A549 (cell line): ENCODE results near the gene OR1N2. TPM values are rescaled to one million over a fixed set of nuclear protein-coding genes. Genes with fewer than 3 reads are reported as not detected.

ENCODE experiments used
- ATAC-seq, 2 experiments: fragments of 200-7000 bp in 1 of 2; fragments of >200 bp in 1 of 2; cut with Nextera tagmentation in 1 of 2; cut with Tn5 transposase in 1 of 2; 3 replicates each; pipeline versions ENCODE4 v1.8.0 to v1.9.1; 2018 to 2020; ENCODE audit warnings: mild to moderate bottlenecking in 1 of 2, moderate library complexity in 1 of 2
- CTCF ChIA-PET: fragments of 300-600 bp; sonication (Branson Sonifier 250); formaldehyde crosslinking; extraction: SDS; loops from one replicate; lab custom pipeline; 2021; ENCODE audit warnings: antibody characterized with exemption, inconsistent platforms; lab: Yijun Ruan, JAX
- POLR2A ChIA-PET: fragments of 350-600 bp; formaldehyde crosslinking; extraction: SDS; loops from one replicate; lab custom pipeline; 2021; ENCODE audit warnings: antibody characterized with exemption, inconsistent platforms; lab: Yijun Ruan, JAX
- DNase-seq, 2 experiments: peaks; one replicate each; pipeline versions ENCODE4 v3.0.0 to v3.0.0-alpha.2; 2011 to 2016; ENCODE audit warnings: low read depth in 1 of 2, low spot score in 1 of 2
- FAIRE-seq: peaks from 2 replicates; lab custom pipeline; 2011; peaks lifted over from hg19 to GRCh38; lab: Jason Lieb, UNC
- H3K27ac ChIP-seq, 2 experiments: fragments of >200 bp; sonication (Bioruptor Twin); formaldehyde crosslinking; 3 replicates each; pipeline ENCODE4 v1.5.1; 2016 to 2017
- H3K4me1 ChIP-seq: fragments of >200 bp; sonication (Bioruptor Twin); formaldehyde crosslinking; 3 replicates; pipeline ENCODE4 v1.6.1; 2016
- H3K4me2 ChIP-seq: fragments of >200 bp; sonication (Bioruptor Twin); formaldehyde crosslinking; 3 replicates; pipeline ENCODE4 v1.6.1; 2016
- H3K4me3 ChIP-seq: fragments of >200 bp; sonication (Bioruptor Twin); formaldehyde crosslinking; 3 replicates; pipeline ENCODE4 v1.5.1; 2016
- H3K9me3 ChIP-seq: fragments of >200 bp; sonication (Bioruptor Twin); formaldehyde crosslinking; 3 replicates; pipeline ENCODE4 v1.6.1; 2016
- EHF ChIP-seq: fragments of 250-450 bp; sonication (Bioruptor Pico); IDR thresholded peaks from 2 replicates; pipeline ENCODE4 v1.5.0; 2020; ENCODE audit warnings: mild to moderate bottlenecking
- EHMT2 ChIP-seq: fragments of 200-600 bp; sonication (generic); IDR thresholded peaks from 2 replicates; pipeline ENCODE4 v1.6.1; 2016; ENCODE audit warnings: antibody characterized with exemption, low read depth, mild to moderate bottlenecking, moderate library complexity
- GATA3 ChIP-seq: IDR thresholded peaks from 2 replicates; pipeline ENCODE4 v1.6.1; 2012; ENCODE audit warnings: borderline replicate concordance
- HDAC2 ChIP-seq: fragments of 200-600 bp; sonication (generic); IDR thresholded peaks from 2 replicates; pipeline ENCODE4 v1.6.1; 2016
- HOXA7 ChIP-seq: fragments of 250-450 bp; sonication (Bioruptor Pico); IDR thresholded peaks from 2 replicates; pipeline ENCODE4 v1.5.0; 2020; ENCODE audit warnings: mild to moderate bottlenecking, moderate library complexity
- HOXB5 ChIP-seq: fragments of 250-450 bp; sonication (Bioruptor Pico); IDR thresholded peaks from 2 replicates; pipeline ENCODE4 v1.5.0; 2020; ENCODE audit warnings: mild to moderate bottlenecking, moderate library complexity
- JUN ChIP-seq, 2 experiments: fragments of >200 bp; sonication (Bioruptor Twin); formaldehyde crosslinking; IDR thresholded peaks; 2 replicates in 1 of 2; 3 replicates in 1 of 2; pipeline ENCODE4 v1.6.1; 2016 to 2017
- MAZ ChIP-seq: fragments of 150-350 bp; IDR thresholded peaks from 2 replicates; pipeline ENCODE4 v1.6.1; 2014; ENCODE audit warnings: antibody characterized with exemption, low read depth, low read length, borderline replicate concordance
- MYC ChIP-seq: IDR thresholded peaks from 2 replicates; pipeline ENCODE4 v1.6.1; 2012; ENCODE audit warnings: mild to moderate bottlenecking, inconsistent platforms, low read length, improper control_type of control experiment, borderline replicate concordance
- NPAS2 ChIP-seq: fragments of 250-450 bp; sonication (Bioruptor Pico); IDR thresholded peaks from 2 replicates; pipeline ENCODE4 v1.8.0; 2022; ENCODE audit warnings: mild to moderate bottlenecking, moderate library complexity, borderline replicate concordance
- PHF8 ChIP-seq: fragments of 200-600 bp; sonication (generic); IDR thresholded peaks from 2 replicates; pipeline ENCODE4 v1.6.1; 2016; ENCODE audit warnings: low read depth, mild to moderate bottlenecking, antibody characterized with exemption, moderate library complexity, borderline replicate concordance
- POLR2AphosphoS2 ChIP-seq: conservative IDR thresholded peaks from 2 replicates; pipeline ENCODE4 v1.6.1; 2012; ENCODE audit warnings: low read length, improper control_type of control experiment, inconsistent platforms
- RAD21 ChIP-seq, 2 experiments: fragments of >200 bp in 1 of 2; sonication (Bioruptor Twin) in 1 of 2; formaldehyde crosslinking in 1 of 2; IDR thresholded peaks in 1 of 2; conservative IDR thresholded peaks in 1 of 2; 2 replicates in 1 of 2; 3 replicates in 1 of 2; pipeline ENCODE4 v1.6.1; 2012 to 2018; ENCODE audit warnings: inconsistent platforms in 1 of 2
- RCOR1 ChIP-seq: fragments of 150-350 bp; IDR thresholded peaks from 2 replicates; pipeline ENCODE4 v1.6.1; 2014; ENCODE audit warnings: antibody characterized with exemption, low read length, low read depth
- RFX5 ChIP-seq: fragments of 450-650 bp; IDR thresholded peaks from 2 replicates; pipeline ENCODE4 v1.7.1; 2014; ENCODE audit warnings: antibody characterized with exemption, mild to moderate bottlenecking, moderate library complexity
- ZC3H11A ChIP-seq: fragments of 450-650 bp; IDR thresholded peaks from 2 replicates; pipeline ENCODE4 v1.6.1; 2014; ENCODE audit warnings: antibody characterized with exemption, mild to moderate bottlenecking
- WGBS: methylation state at CpG from one replicate; pipeline ENCODE4 v1.1.6; 2017; ENCODE audit errors: missing lambda C conversion rate; 5-methylcytosine and 5-hydroxymethylcytosine counted together
- polyA plus RNA-seq, 4 experiments: library from polyadenylated mRNA; depleted of rRNA in 3 of 4; stranded (reverse); fragments of >200 nt; fragmentation: RNase III in 1 of 4; extraction: RNeasy Plus Mini Kit Qiagen cat#74134 plus additional on column Dnase treatment in 1 of 4; gene quantifications; 2 replicates in 3 of 4; 3 replicates in 1 of 4; pipeline ENCODE4 v1.2.3, GENCODE V29; 2011 to 2017
- TF ChIP-seq, protein P1 (sequence below): fragments of >200 bp; sonication (Bioruptor Twin); formaldehyde crosslinking; IDR thresholded peaks from 2 replicates; pipeline ENCODE4 v1.6.1; 2016
- TF ChIP-seq, protein P2 (sequence below): fragments of 250-450 bp; sonication (Bioruptor Pico); IDR thresholded peaks from 2 replicates; pipeline ENCODE4 v1.5.0; 2020; ENCODE audit warnings: low read depth, mild to moderate bottlenecking, moderate library complexity
- TF ChIP-seq, protein P3 (sequence below): IDR thresholded peaks from 2 replicates; pipeline ENCODE4 v1.6.1; 2012
- TF ChIP-seq, protein P4 (sequence below): fragments of >200 bp; sonication (Bioruptor Twin); formaldehyde crosslinking; IDR thresholded peaks from 3 replicates; pipeline ENCODE4 v1.5.1; 2016
- TF ChIP-seq, protein P5 (sequence below): fragments of 150-350 bp; IDR thresholded peaks from 2 replicates; pipeline ENCODE4 v1.6.1; 2014; ENCODE audit warnings: low read depth, mild to moderate bottlenecking, low read length
- TF ChIP-seq, protein P6 (sequence below): fragments of 200-600 bp; sonication (generic); IDR thresholded peaks from 2 replicates; pipeline ENCODE4 v1.6.1; 2016; ENCODE audit warnings: antibody characterized with exemption, mild to moderate bottlenecking, moderate library complexity
- TF ChIP-seq, protein P7 (sequence below): fragments of 250-450 bp; sonication (Bioruptor Pico); IDR thresholded peaks from 2 replicates; pipeline ENCODE4 v1.5.0; 2021; ENCODE audit warnings: mild to moderate bottlenecking, moderate library complexity, borderline replicate concordance

OR1N2 gene
- polyA plus RNA-seq, 2 of the 4 experiments (the other 2 are of a cell fraction), result not detected

DNA sequence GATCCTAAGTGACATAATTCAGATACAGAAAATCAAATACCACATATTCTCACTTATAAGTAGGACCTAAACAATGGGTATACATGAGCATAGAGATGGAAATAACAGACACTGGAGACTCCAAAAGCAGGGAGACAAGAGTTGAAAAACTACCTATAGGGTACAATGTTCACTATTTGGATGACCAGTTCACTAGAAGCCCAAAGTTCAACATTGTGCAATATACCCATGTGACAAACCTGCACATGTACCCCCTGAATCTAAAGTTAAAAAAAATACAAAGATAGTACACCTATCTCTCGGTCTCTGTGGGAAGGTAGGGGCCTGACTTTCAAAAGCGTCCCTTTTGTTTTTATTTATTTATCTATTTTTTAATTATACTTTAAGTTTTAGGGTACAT is 14.2 kb upstream of the OR1N2 start:
- ChIA-PET POLR2A (no interaction called here), CTCF (no interaction called here)
- TF ChIP-seq, protein P1, sequence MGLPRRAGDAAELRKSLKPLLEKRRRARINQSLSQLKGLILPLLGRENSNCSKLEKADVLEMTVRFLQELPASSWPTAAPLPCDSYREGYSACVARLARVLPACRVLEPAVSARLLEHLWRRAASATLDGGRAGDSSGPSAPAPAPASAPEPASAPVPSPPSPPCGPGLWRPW, result no peak
- TF ChIP-seq POLR2AphosphoS2 (no peak), RFX5 (no peak), HDAC2 (no peak), NPAS2 (CRISPR knock-in tag) (no peak), GATA3 (no peak)
- Histone ChIP-seq H3K9me3 (no peaks in the 10 kb centered on the region), H3K27ac (no peak overlapping the region), H3K4me3 (no peak overlapping the region), H3K4me2 (no peak overlapping the region), H3K4me1 (peaks cover 6% of the 10 kb centered on the region; the same call in 1 of the 3 replicates)
- WGBS, result 39% methylated on average over 2 of the region's 2 CpGs
- no peak for ATAC-seq
- no peak for DNase-seq
- FAIRE-seq, result no peak

DNA sequence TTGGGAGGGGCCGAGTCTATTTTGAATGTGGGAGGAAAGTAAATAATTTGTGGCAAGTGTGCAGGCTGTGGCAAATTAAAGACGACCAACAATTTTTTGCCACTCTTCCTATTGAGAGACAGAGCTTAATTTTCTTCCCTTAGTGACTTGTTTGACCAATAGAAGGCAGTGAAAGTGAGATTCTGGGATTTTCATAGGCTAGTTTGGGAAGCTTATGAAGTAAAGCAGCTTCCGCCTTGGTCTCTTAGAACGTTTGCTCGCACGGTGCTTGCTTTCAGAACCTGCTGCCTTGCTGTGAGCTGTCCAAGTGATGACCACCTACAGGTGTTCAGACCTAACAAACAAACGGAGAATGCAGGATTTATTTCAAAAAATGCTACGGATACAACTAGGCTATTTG is 6.7 kb upstream of the OR1N2 start:
- Histone ChIP-seq H3K27ac (no peak overlapping the region), H3K4me3 (no peak overlapping the region), H3K4me1 (no peaks in the 10 kb centered on the region), H3K4me2 (no peak overlapping the region), H3K9me3 (no peaks in the 10 kb centered on the region)
- no peak for ATAC-seq
- DNase-seq, result no peak
- no peak for FAIRE-seq
- no peak for TF ChIP-seq EHF (CRISPR knock-in tag)
- TF ChIP-seq PHF8, result no peak
- TF ChIP-seq, protein P2, sequence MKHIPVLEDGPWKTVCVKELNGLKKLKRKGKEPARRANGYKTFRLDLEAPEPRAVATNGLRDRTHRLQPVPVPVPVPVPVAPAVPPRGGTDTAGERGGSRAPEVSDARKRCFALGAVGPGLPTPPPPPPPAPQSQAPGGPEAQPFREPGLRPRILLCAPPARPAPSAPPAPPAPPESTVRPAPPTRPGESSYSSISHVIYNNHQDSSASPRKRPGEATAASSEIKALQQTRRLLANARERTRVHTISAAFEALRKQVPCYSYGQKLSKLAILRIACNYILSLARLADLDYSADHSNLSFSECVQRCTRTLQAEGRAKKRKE (CRISPR knock-in tag), result no peak
- no peak for TF ChIP-seq RAD21 (conservative IDR thresholded peaks at IDR 0.05 in 1 of 2, IDR thresholded peaks at IDR 0.05 in 1 of 2)
- TF ChIP-seq, protein P3, sequence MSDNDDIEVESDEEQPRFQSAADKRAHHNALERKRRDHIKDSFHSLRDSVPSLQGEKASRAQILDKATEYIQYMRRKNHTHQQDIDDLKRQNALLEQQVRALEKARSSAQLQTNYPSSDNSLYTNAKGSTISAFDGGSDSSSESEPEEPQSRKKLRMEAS, result no peak
- TF ChIP-seq, protein P4, sequence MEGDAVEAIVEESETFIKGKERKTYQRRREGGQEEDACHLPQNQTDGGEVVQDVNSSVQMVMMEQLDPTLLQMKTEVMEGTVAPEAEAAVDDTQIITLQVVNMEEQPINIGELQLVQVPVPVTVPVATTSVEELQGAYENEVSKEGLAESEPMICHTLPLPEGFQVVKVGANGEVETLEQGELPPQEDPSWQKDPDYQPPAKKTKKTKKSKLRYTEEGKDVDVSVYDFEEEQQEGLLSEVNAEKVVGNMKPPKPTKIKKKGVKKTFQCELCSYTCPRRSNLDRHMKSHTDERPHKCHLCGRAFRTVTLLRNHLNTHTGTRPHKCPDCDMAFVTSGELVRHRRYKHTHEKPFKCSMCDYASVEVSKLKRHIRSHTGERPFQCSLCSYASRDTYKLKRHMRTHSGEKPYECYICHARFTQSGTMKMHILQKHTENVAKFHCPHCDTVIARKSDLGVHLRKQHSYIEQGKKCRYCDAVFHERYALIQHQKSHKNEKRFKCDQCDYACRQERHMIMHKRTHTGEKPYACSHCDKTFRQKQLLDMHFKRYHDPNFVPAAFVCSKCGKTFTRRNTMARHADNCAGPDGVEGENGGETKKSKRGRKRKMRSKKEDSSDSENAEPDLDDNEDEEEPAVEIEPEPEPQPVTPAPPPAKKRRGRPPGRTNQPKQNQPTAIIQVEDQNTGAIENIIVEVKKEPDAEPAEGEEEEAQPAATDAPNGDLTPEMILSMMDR, result no peak
- no peak for TF ChIP-seq HOXA7 (CRISPR knock-in tag)
- TF ChIP-seq EHMT2, result no peak
- no peak for TF ChIP-seq HOXB5 (CRISPR knock-in tag)
- POLR2A ChIA-PET, result no interaction called here
- WGBS, result 48% methylated on average over 8 of the region's 8 CpGs
- CTCF ChIA-PET, result interaction anchor here (0.6 kb wide), 1 partner anchor 1131 kb away, joined by 3 read pairs; no protein-coding TSS in a partner anchor

DNA sequence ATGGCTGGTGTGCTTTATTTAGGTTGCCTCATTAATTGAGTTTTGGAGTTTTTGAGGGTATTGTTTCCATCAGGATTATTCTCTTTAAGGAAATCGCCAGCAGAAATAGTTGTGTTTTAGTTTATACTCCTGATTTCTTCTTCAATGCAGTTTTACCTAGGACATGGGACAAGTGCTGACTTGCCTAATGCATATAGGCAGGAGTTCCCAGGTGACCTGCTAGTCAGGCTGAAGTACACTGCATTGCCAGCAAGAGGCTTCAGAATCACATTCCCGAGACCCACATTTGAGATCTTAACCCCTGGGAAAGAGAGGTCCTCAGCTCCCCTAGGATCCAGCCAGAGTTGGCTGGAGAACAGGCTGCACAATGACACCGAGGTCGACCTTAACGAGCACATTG is 1.5 kb upstream of the OR1N2 start:
- no peak overlapping the region for H3K4me2 ChIP-seq
- FAIRE-seq (no peak), DNase-seq (no peak), ATAC-seq (no peak)
- WGBS, result 9% methylated on average over 4 of the region's 5 CpGs
- H3K4me3 ChIP-seq, result no peak overlapping the region
- H3K27ac ChIP-seq, result no peak overlapping the region
- no peaks in the 10 kb centered on the region for H3K9me3 ChIP-seq
- no peaks in the 10 kb centered on the region for H3K4me1 ChIP-seq
- POLR2A ChIA-PET, result no interaction called here
- CTCF ChIA-PET, result interaction anchor here (0.6 kb wide), 1 partner anchor 344 kb away, joined by 4 read pairs; no protein-coding TSS in a partner anchor
- TF ChIP-seq, protein P5, sequence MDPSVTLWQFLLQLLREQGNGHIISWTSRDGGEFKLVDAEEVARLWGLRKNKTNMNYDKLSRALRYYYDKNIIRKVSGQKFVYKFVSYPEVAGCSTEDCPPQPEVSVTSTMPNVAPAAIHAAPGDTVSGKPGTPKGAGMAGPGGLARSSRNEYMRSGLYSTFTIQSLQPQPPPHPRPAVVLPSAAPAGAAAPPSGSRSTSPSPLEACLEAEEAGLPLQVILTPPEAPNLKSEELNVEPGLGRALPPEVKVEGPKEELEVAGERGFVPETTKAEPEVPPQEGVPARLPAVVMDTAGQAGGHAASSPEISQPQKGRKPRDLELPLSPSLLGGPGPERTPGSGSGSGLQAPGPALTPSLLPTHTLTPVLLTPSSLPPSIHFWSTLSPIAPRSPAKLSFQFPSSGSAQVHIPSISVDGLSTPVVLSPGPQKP, result no peak
- TF ChIP-seq, protein P6, sequence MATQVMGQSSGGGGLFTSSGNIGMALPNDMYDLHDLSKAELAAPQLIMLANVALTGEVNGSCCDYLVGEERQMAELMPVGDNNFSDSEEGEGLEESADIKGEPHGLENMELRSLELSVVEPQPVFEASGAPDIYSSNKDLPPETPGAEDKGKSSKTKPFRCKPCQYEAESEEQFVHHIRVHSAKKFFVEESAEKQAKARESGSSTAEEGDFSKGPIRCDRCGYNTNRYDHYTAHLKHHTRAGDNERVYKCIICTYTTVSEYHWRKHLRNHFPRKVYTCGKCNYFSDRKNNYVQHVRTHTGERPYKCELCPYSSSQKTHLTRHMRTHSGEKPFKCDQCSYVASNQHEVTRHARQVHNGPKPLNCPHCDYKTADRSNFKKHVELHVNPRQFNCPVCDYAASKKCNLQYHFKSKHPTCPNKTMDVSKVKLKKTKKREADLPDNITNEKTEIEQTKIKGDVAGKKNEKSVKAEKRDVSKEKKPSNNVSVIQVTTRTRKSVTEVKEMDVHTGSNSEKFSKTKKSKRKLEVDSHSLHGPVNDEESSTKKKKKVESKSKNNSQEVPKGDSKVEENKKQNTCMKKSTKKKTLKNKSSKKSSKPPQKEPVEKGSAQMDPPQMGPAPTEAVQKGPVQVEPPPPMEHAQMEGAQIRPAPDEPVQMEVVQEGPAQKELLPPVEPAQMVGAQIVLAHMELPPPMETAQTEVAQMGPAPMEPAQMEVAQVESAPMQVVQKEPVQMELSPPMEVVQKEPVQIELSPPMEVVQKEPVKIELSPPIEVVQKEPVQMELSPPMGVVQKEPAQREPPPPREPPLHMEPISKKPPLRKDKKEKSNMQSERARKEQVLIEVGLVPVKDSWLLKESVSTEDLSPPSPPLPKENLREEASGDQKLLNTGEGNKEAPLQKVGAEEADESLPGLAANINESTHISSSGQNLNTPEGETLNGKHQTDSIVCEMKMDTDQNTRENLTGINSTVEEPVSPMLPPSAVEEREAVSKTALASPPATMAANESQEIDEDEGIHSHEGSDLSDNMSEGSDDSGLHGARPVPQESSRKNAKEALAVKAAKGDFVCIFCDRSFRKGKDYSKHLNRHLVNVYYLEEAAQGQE, result no peak
- TF ChIP-seq GATA3 (no peak), HOXA7 (CRISPR knock-in tag) (no peak), MAZ (no peak), JUN (IDR thresholded peaks at IDR 0.05) (no peak), ZC3H11A (no peak), RCOR1 (no peak), MYC (no peak)
- TF ChIP-seq, protein P7, sequence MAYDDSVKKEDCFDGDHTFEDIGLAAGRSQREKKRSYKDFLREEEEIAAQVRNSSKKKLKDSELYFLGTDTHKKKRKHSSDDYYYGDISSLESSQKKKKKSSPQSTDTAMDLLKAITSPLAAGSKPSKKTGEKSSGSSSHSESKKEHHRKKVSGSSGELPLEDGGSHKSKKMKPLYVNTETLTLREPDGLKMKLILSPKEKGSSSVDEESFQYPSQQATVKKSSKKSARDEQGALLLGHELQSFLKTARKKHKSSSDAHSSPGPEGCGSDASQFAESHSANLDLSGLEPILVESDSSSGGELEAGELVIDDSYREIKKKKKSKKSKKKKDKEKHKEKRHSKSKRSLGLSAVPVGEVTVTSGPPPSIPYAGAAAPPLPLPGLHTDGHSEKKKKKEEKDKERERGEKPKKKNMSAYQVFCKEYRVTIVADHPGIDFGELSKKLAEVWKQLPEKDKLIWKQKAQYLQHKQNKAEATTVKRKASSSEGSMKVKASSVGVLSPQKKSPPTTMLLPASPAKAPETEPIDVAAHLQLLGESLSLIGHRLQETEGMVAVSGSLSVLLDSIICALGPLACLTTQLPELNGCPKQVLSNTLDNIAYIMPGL (CRISPR knock-in tag), result no peak
